ENCODE measurements around the gene DNAH8.
A peak's percentile ranks its signal among the peaks of the same experiment; 100 is the strongest.
"Not testable (repeated sequence)": the region's sequence is repeated elsewhere in the genome, so short reads cannot be mapped to it uniquely, and the experiment has no call there.

DNAH8 gene

GRCh38 chr6:38697846-38698245, 17.3 kb upstream of the DNAH8 start:
- no peak for DNase-seq (ENCODE audit: low read depth, low spot score)

- not testable (repeated sequence) for DNase-seq (ENCODE audit: low read depth, low spot score)
These were observed 15.4 kb upstream of the DNAH8 start for GRCh38 chr6:38699702-38700101.

GRCh38 chr6:38701551-38701950, 13.6 kb upstream of the DNAH8 start:
- DNase-seq (ENCODE audit: low read depth, low spot score): no peak

GRCh38 chr6:38702558-38703397, 12.3 kb upstream of the DNAH8 start, which contains the start of gene GLO1:
Gene GLO1 (minus strand): TSS chr6:38703145. CDS start chr6:38703054, 91 bp downstream.
- DNase-seq (ENCODE audit: low read depth, low spot score): peak; percentile 99

GRCh38 chr6:38703949-38704590, 11.0 kb upstream of the DNAH8 start:
- DNase-seq (ENCODE audit: low read depth, low spot score): no peak

- no peak for DNase-seq (ENCODE audit: low read depth, low spot score)
These were observed 9.2 kb upstream of the DNAH8 start for GRCh38 chr6:38705924-38706323.

- no peak for DNase-seq (ENCODE audit: low read depth, low spot score)
These were observed 6.6 kb upstream of the DNAH8 start for GRCh38 chr6:38708496-38708895.

- DNase-seq (ENCODE audit: low read depth, low spot score): no peak
These were observed 1.3 kb upstream of the DNAH8 start for GRCh38 chr6:38713812-38714211.

- no peak for DNase-seq (ENCODE audit: low read depth, low spot score)
These were observed 684 bp upstream of the DNAH8 start for GRCh38 chr6:38714239-38715015.

GRCh38 chr6:38716825-38717224, 1.7 kb downstream of the DNAH8 start:
- no peak for DNase-seq (ENCODE audit: low read depth, low spot score)

GRCh38 chr6:38719358-38719757, 4.2 kb downstream of the DNAH8 start:
- DNase-seq (ENCODE audit: low read depth, low spot score): no peak

- DNase-seq (ENCODE audit: low read depth, low spot score): peak; percentile 20
These were observed 5.2 kb downstream of the DNAH8 start for GRCh38 chr6:38720295-38720694.

- DNase-seq (ENCODE audit: low read depth, low spot score): no peak
These were observed 6.9 kb downstream of the DNAH8 start for GRCh38 chr6:38722038-38722437.

GRCh38 chr6:38722727-38723334, 7.7 kb downstream of the DNAH8 start:
- DNase-seq (ENCODE audit: low read depth, low spot score): no peak

GRCh38 chr6:38723783-38724182, 8.7 kb downstream of the DNAH8 start:
- no peak for DNase-seq (ENCODE audit: low read depth, low spot score)

GRCh38 chr6:38724343-38724742, 9.2 kb downstream of the DNAH8 start:
- no peak for DNase-seq (ENCODE audit: low read depth, low spot score)

GRCh38 chr6:38725414-38726183, 10.5 kb downstream of the DNAH8 start:
- no peak for DNase-seq (ENCODE audit: low read depth, low spot score)

- no peak for DNase-seq (ENCODE audit: low read depth, low spot score)
These were observed 13.1 kb downstream of the DNAH8 start for GRCh38 chr6:38728203-38728602.

- no peak for DNase-seq (ENCODE audit: low read depth, low spot score)
These were observed 15.2 kb downstream of the DNAH8 start for GRCh38 chr6:38730140-38730862.

- DNase-seq (ENCODE audit: low read depth, low spot score): no peak
These were observed 21.8 kb downstream of the DNAH8 start for GRCh38 chr6:38736951-38737350.
